ENCODE measurements around the gene WNT6.

Gene WNT6

GRCh38 chr2:218859556-218859987, at the start of gene WNT6:
TSS of gene WNT6 (plus strand) at chr2:218859805. CDS start at chr2:218860038, 233 bp downstream.
- DNase-seq (ENCODE audit: low spot score), result no peak

GRCh38 chr2:218810256-218810655, 49.3 kb upstream of the WNT6 start:
- DNase-seq (ENCODE audit: low spot score), result no peak

- DNase-seq (ENCODE audit: low spot score), result no peak
Measured at GRCh38 chr2:218811382-218811781, 48.2 kb upstream of the WNT6 start.

- DNase-seq (ENCODE audit: low spot score), result no peak
Measured at GRCh38 chr2:218812096-218812815, 47.3 kb upstream of the WNT6 start.

GRCh38 chr2:218812861-218813260, 46.7 kb upstream of the WNT6 start:
- no peak for DNase-seq (ENCODE audit: low spot score)

GRCh38 chr2:218813771-218814460, 45.7 kb upstream of the WNT6 start:
- DNase-seq (ENCODE audit: low spot score), result no peak

GRCh38 chr2:218814540-218815243, 44.9 kb upstream of the WNT6 start:
- DNase-seq (ENCODE audit: low spot score), result no peak

- DNase-seq (ENCODE audit: low spot score), result no peak
Measured at GRCh38 chr2:218815244-218815637, 44.4 kb upstream of the WNT6 start.

GRCh38 chr2:218815649-218816048, 44.0 kb upstream of the WNT6 start:
- DNase-seq (ENCODE audit: low spot score), result no peak

GRCh38 chr2:218816561-218817011, 43.0 kb upstream of the WNT6 start:
- DNase-seq (ENCODE audit: low spot score), result no peak

GRCh38 chr2:218819093-218819492, 40.5 kb upstream of the WNT6 start:
- no peak for DNase-seq (ENCODE audit: low spot score)

- DNase-seq (ENCODE audit: low spot score), result no peak
Measured at GRCh38 chr2:218820746-218821369, 38.7 kb upstream of the WNT6 start.

GRCh38 chr2:218821605-218822211, 37.9 kb upstream of the WNT6 start:
- no peak for DNase-seq (ENCODE audit: low spot score)

- DNase-seq (ENCODE audit: low spot score), result no peak
Measured at GRCh38 chr2:218822622-218823021, 37.0 kb upstream of the WNT6 start.

GRCh38 chr2:218823196-218823855, 36.3 kb upstream of the WNT6 start:
- peak; percentile 59 for DNase-seq (ENCODE audit: low spot score)

- DNase-seq (ENCODE audit: low spot score), result no peak
Measured at GRCh38 chr2:218824004-218824403, 35.6 kb upstream of the WNT6 start.

GRCh38 chr2:218826791-218827190, 32.8 kb upstream of the WNT6 start:
- DNase-seq (ENCODE audit: low spot score), result no peak

GRCh38 chr2:218827701-218828476, 31.7 kb upstream of the WNT6 start:
- no peak for DNase-seq (ENCODE audit: low spot score)

- DNase-seq (ENCODE audit: low spot score), result no peak
Measured at GRCh38 chr2:218828477-218828778, 31.2 kb upstream of the WNT6 start.

- no peak for DNase-seq (ENCODE audit: low spot score)
Measured at GRCh38 chr2:218829868-218830451, 29.6 kb upstream of the WNT6 start.
